Measurements from ENCODE around the gene PPP2R5D.

PPP2R5D gene

GRCh38 chr6:43060034-43060754 lies 75.8 kb downstream of the PPP2R5D start:
- no peak for DNase-seq

GRCh38 chr6:43060755-43061633 lies 76.6 kb downstream of the PPP2R5D start:
- DNase-seq = no peak

GRCh38 chr6:43061861-43062260 lies 77.5 kb downstream of the PPP2R5D start:
- no peak for DNase-seq

Data from CD4-positive, alpha-beta T cell treated with Interleukin-17A for 4 hours (primary cell).